Gastrocnemius medialis (tissue), 4 donors: ENCODE results near the gene LPCAT3.

Experiments used
- POLR2A ChIP-seq, 2 donors: fragments of 450-650 bp; IDR thresholded peaks; one replicate each; pipeline ENCODE4 v1.6.1; 2017; ENCODE audit warnings: antibody characterized with exemption in 2 of 2, mild to moderate bottlenecking in 2 of 2, moderate library complexity in 2 of 2
- TF ChIP-seq, protein P1 (sequence below), 5 experiments: fragments of 450-650 bp in 3 of 5; fragments of 200-600 bp in 2 of 5; sonication (generic) in 2 of 5; IDR thresholded peaks in 4 of 5; conservative IDR thresholded peaks in 1 of 5; 1 replicate in 4 of 5; 2 replicates in 1 of 5; pipeline ENCODE4 v1.5.1; 2016 to 2019; ENCODE audit warnings: antibody characterized with exemption in 5 of 5, mild to moderate bottlenecking in 3 of 5, moderate library complexity in 3 of 5

DNA sequence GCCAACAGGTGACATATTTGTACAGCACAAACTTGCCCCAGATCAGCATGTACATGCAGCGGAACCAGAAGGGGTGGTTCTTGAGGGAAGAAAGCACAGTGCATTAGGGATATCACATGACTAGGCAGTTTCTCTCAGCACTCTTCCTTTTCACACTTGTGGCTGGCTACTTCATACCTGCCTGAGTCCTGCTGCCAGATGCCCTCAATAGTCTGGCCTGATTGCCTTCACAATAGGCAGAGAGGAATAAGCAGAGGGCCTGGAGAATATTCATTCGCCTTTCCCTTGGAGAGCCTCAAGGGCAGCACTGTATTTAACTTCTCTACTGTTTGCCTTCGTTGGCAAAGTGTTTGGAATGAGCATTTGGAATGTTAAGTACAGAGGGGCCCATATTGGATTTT is 39.7 kb downstream of the LPCAT3 start:
- TF ChIP-seq, protein P1, sequence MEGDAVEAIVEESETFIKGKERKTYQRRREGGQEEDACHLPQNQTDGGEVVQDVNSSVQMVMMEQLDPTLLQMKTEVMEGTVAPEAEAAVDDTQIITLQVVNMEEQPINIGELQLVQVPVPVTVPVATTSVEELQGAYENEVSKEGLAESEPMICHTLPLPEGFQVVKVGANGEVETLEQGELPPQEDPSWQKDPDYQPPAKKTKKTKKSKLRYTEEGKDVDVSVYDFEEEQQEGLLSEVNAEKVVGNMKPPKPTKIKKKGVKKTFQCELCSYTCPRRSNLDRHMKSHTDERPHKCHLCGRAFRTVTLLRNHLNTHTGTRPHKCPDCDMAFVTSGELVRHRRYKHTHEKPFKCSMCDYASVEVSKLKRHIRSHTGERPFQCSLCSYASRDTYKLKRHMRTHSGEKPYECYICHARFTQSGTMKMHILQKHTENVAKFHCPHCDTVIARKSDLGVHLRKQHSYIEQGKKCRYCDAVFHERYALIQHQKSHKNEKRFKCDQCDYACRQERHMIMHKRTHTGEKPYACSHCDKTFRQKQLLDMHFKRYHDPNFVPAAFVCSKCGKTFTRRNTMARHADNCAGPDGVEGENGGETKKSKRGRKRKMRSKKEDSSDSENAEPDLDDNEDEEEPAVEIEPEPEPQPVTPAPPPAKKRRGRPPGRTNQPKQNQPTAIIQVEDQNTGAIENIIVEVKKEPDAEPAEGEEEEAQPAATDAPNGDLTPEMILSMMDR (IDR thresholded peaks at IDR 0.05 in 4 of 5, conservative IDR thresholded peaks at IDR 0.05 in 1 of 5): no peak
- TF ChIP-seq POLR2A (IDR thresholded peaks at IDR 0.05): no peak
